ENCODE data around the gene SH3TC1.
A peak's percentile ranks its signal among the peaks of the same experiment; 100 is the strongest.

SH3TC1 gene

GRCh38 chr4:8251110-8251883 lies 52.2 kb downstream of the SH3TC1 start:
- Histone ChIP-seq H3K4me3 (ENCODE audit: low read depth, low read length) (no peak overlapping the region), H3K36me3 (replicated peaks) (no peaks in the 10 kb centered on the region), H3K27me3 (replicated peaks) (no peaks in the 10 kb centered on the region), H3K27ac (no peak overlapping the region)
- no peak for TF ChIP-seq CTCF (IDR thresholded peaks at IDR 0.05; ENCODE audit: low read depth, low read length, missing control alignments)
- in situ Hi-C loops (cut with HindIII; ENCODE audit: low pct_ligation_motif_present, low sequenced_read_pairs) = loop anchor here (25.0 kb wide), 1 partner anchor 161 kb away; no protein-coding TSS in a partner anchor
- no peak for DNase-seq

- peak; percentile 81 for DNase-seq
- in situ Hi-C loops (cut with HindIII; ENCODE audit: low pct_ligation_motif_present, low sequenced_read_pairs) = loop anchor here (25.0 kb wide), 1 partner anchor 160 kb away; no protein-coding TSS in a partner anchor
Observed at GRCh38 chr4:8252301-8253173, 53.4 kb downstream of the SH3TC1 start.

GRCh38 chr4:8254076-8254475 lies 55.0 kb downstream of the SH3TC1 start:
- no peak for DNase-seq
- no peaks in the 10 kb centered on the region for H3K27me3 ChIP-seq (replicated peaks)
- TF ChIP-seq CTCF (IDR thresholded peaks at IDR 0.05; ENCODE audit: low read depth, low read length, missing control alignments) = no peak
- H3K36me3 ChIP-seq (replicated peaks) = no peaks in the 10 kb centered on the region
- H3K27ac ChIP-seq = no peak overlapping the region
- in situ Hi-C loops (cut with HindIII; ENCODE audit: low pct_ligation_motif_present, low sequenced_read_pairs) = loop anchor here (25.0 kb wide), 1 partner anchor 158 kb away; no protein-coding TSS in a partner anchor
- H3K4me3 ChIP-seq (ENCODE audit: low read depth, low read length) = no peak overlapping the region

More at GRCh38 chr4:8252301-8253173, 53.4 kb downstream of the SH3TC1 start:
- Histone ChIP-seq H3K27ac (no peak overlapping the region), H3K36me3 (replicated peaks) (no peaks in the 10 kb centered on the region), H3K4me3 (ENCODE audit: low read depth, low read length) (no peak overlapping the region), H3K27me3 (replicated peaks) (no peaks in the 10 kb centered on the region)
- no peak for TF ChIP-seq CTCF (IDR thresholded peaks at IDR 0.05; ENCODE audit: low read depth, low read length, missing control alignments)

- Histone ChIP-seq H3K27me3 (replicated peaks) (no peaks in the 10 kb centered on the region), H3K4me3 (ENCODE audit: low read depth, low read length) (no peak overlapping the region), H3K27ac (no peak overlapping the region), H3K36me3 (replicated peaks) (no peaks in the 10 kb centered on the region)
- TF ChIP-seq CTCF (IDR thresholded peaks at IDR 0.05; ENCODE audit: low read depth, low read length, missing control alignments) = no peak
- in situ Hi-C loops (cut with HindIII; ENCODE audit: low pct_ligation_motif_present, low sequenced_read_pairs) = loop anchor here (25.0 kb wide), 1 partner anchor 156 kb away; no protein-coding TSS in a partner anchor
- peak; percentile 7 for DNase-seq
Observed at GRCh38 chr4:8255698-8256441, 56.8 kb downstream of the SH3TC1 start.

GRCh38 chr4:8257854-8258253 lies 58.8 kb downstream of the SH3TC1 start:
- no peak for DNase-seq
- Histone ChIP-seq H3K36me3 (replicated peaks) (no peaks in the 10 kb centered on the region), H3K27ac (no peak overlapping the region), H3K4me3 (ENCODE audit: low read depth, low read length) (no peak overlapping the region), H3K27me3 (replicated peaks) (no peaks in the 10 kb centered on the region)
- no peak for TF ChIP-seq CTCF (IDR thresholded peaks at IDR 0.05; ENCODE audit: low read depth, low read length, missing control alignments)
- in situ Hi-C loops (cut with HindIII; ENCODE audit: low pct_ligation_motif_present, low sequenced_read_pairs) = loop anchor here (25.0 kb wide), 1 partner anchor 154 kb away; no protein-coding TSS in a partner anchor

Data from brain microvascular endothelial cell (primary cell).